ENCODE measurements around the gene CDA. TPM values are rescaled to one million over a fixed set of nuclear protein-coding genes. Genes with fewer than 3 reads are reported as not detected.

The CDA gene
- total RNA-seq, 1 donor from 2014 or later = not detected

- peaks cover 3% of the 10 kb centered on the region for H3K9me3 Mint-ChIP-seq (ENCODE audit: low read depth)
- H3K36me3 Mint-ChIP-seq (ENCODE audit: insufficient read depth) = no peaks in the 10 kb centered on the region
- no peak overlapping the region for H3K4me3 Mint-ChIP-seq (ENCODE audit: low read depth)
- no peak for TF ChIP-seq CTCF (IDR thresholded peaks at IDR 0.05; ENCODE audit: unreplicated experiment)
- H3K4me1 Mint-ChIP-seq (ENCODE audit: low read depth) = peaks cover 9% of the 10 kb centered on the region
- H3K27me3 Mint-ChIP-seq = no peaks in the 10 kb centered on the region
- no peak for DNase-seq (ENCODE audit: low spot score, unreplicated experiment)
- H3K27ac Mint-ChIP-seq = no peak overlapping the region
Measured at GRCh38 chr1:20665726-20666125, 76.8 kb downstream of the CDA start.

GRCh38 chr1:20666146-20666545 is 77.2 kb downstream of the CDA start:
- peaks cover 3% of the 10 kb centered on the region for H3K9me3 Mint-ChIP-seq (ENCODE audit: low read depth)
- H3K4me1 Mint-ChIP-seq (ENCODE audit: low read depth) = peaks cover 8% of the 10 kb centered on the region
- no peaks in the 10 kb centered on the region for H3K36me3 Mint-ChIP-seq (ENCODE audit: insufficient read depth)
- H3K27me3 Mint-ChIP-seq = no peaks in the 10 kb centered on the region
- DNase-seq (ENCODE audit: low spot score, unreplicated experiment) = no peak
- no peak for TF ChIP-seq CTCF (IDR thresholded peaks at IDR 0.05; ENCODE audit: unreplicated experiment)
- H3K27ac Mint-ChIP-seq = no peak overlapping the region
- no peak overlapping the region for H3K4me3 Mint-ChIP-seq (ENCODE audit: low read depth)

- TF ChIP-seq CTCF (IDR thresholded peaks at IDR 0.05; ENCODE audit: unreplicated experiment) = no peak
- no peak overlapping the region for H3K27ac Mint-ChIP-seq
- H3K27me3 Mint-ChIP-seq = no peaks in the 10 kb centered on the region
- no peak overlapping the region for H3K4me3 Mint-ChIP-seq (ENCODE audit: low read depth)
- peaks cover 3% of the 10 kb centered on the region for H3K9me3 Mint-ChIP-seq (ENCODE audit: low read depth)
- DNase-seq (ENCODE audit: low spot score, unreplicated experiment) = no peak
- peaks cover 7% of the 10 kb centered on the region for H3K4me1 Mint-ChIP-seq (ENCODE audit: low read depth)
- H3K36me3 Mint-ChIP-seq (ENCODE audit: insufficient read depth) = no peaks in the 10 kb centered on the region
Measured at GRCh38 chr1:20666804-20667203, 77.9 kb downstream of the CDA start.

Other genes with a start within 250 kb of the CDA start
- 67.2 and 69.2 TPM in 2 replicates for gene CAMK2N1, start 102.9 kb upstream of the CDA start, total RNA-seq
- 23.2 and 25.1 TPM in 2 replicates for gene MUL1, start 80.9 kb upstream of the CDA start, total RNA-seq
- gene FAM43B, start 36.5 kb upstream of the CDA start, total RNA-seq = 0.10 and 0.16 TPM in 2 replicates
- 25.0 and 28.0 TPM in 2 replicates for gene PINK1, start 44.4 kb downstream of the CDA start, total RNA-seq
- gene DDOST, start 72.3 kb downstream of the CDA start, total RNA-seq = 273 and 276 TPM in 2 replicates
- 0.64 and 1.1 TPM in 2 replicates for gene KIF17, start 128.9 kb downstream of the CDA start, total RNA-seq
- gene SH2D5, start 143.6 kb downstream of the CDA start, total RNA-seq = 0.53 and 1.2 TPM in 2 replicates
- gene HP1BP3, start 198.2 kb downstream of the CDA start, total RNA-seq = 361 and 385 TPM in 2 replicates

Data from progenitor cell of endocrine pancreas (in vitro differentiated cells).